H1 (cell line): ENCODE results near the gene OGDHL. TPM values are rescaled to one million over a fixed set of nuclear protein-coding genes. Genes with fewer than 3 reads are reported as not detected.

Source experiments
- BCL11A ChIP-seq, 2 experiments: IDR thresholded peaks; one replicate each; pipeline ENCODE4 v1.6.1; 2011; ENCODE audit warnings: low read depth in 2 of 2, low read length in 2 of 2, mild to moderate bottlenecking in 2 of 2
- EP300 ChIP-seq, 2 experiments: IDR thresholded peaks; 1 replicate in 1 of 2; 2 replicates in 1 of 2; pipeline ENCODE4 v1.6.1; 2011 to 2012; ENCODE audit warnings: low read depth in 2 of 2, low read length in 2 of 2, mild to moderate bottlenecking in 2 of 2, borderline replicate concordance in 1 of 2, inconsistent platforms in 1 of 2, moderate library complexity in 1 of 2
- RXRA ChIP-seq: IDR thresholded peaks from 2 replicates; pipeline ENCODE4 v1.6.1; 2011; ENCODE audit warnings: low read depth, mild to moderate bottlenecking, low read length, moderate library complexity; ENCODE audit not compliant: insufficient read depth
- YY1 ChIP-seq: IDR thresholded peaks from 2 replicates; pipeline ENCODE4 v1.6.1; 2011; ENCODE audit warnings: low read depth, mild to moderate bottlenecking, low read length
- polyA plus RNA-seq, 7 experiments: library from polyadenylated mRNA; depleted of rRNA in 3 of 7; stranded (reverse) in 5 of 7; unstranded in 2 of 7; fragments of >200 nt in 5 of 7; fragments of 200-250 nt in 2 of 7; gene quantifications; 1 replicate in 5 of 7; 2 replicates in 1 of 7; 4 replicates in 1 of 7; pipeline versions ENCODE4 v1.2.1 to v1.2.3, GENCODE V29; 2011 to 2013; ENCODE audit warnings: missing spikeins in 2 of 7, mixed read lengths in 2 of 7
- total RNA-seq: library from RNA; stranded (reverse); fragmentation: NEBNext Ultra II Directional; extraction: Animal tissue kit (Norgen Biotek cat#: 25700); gene quantifications from 2 replicates; pipeline ENCODE4 v1.2.1, GENCODE V29; 2021

The OGDHL gene
- total and polyA plus RNA-seq, 2 of the 8 experiments (the other 6 are each of a cell fraction or from before 2014, with no cell fraction given), result 16.1 to 16.6 TPM

DNA sequence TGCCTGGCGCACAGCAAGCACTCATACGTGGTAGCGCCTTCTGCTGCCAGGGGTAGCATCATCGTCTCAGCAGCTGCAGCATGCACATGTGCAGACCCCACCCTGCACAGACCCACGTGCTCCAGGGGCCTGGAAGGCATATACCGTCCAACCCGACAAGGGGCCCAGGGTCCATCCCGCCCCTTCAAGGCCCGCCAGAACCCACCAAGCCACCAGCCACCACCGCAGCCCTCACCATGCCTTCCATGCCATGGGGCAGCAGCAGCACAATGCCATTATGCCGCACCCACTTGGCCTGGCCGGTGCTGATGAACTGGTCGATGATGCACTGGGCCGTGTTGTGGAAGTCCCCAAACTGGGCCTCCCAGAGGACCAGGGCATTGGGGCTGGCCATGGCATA lies 22.7 kb downstream of the OGDHL start (continued):
- TF ChIP-seq RXRA (no peak), YY1 (no peak), BCL11A (IDR thresholded peaks at IDR 0.05; ENCODE audit: low read depth in 2 of 2, low read length in 2 of 2) (no peak), EP300 (IDR thresholded peaks at IDR 0.05; ENCODE audit: borderline replicate concordance in 1 of 2, low read depth in 2 of 2, low read length in 2 of 2) (no peak)
